Measurements from ENCODE around the gene AOPEP.
A peak's percentile ranks its signal among the peaks of the same experiment; 100 is the strongest.

Gene AOPEP

DNA sequence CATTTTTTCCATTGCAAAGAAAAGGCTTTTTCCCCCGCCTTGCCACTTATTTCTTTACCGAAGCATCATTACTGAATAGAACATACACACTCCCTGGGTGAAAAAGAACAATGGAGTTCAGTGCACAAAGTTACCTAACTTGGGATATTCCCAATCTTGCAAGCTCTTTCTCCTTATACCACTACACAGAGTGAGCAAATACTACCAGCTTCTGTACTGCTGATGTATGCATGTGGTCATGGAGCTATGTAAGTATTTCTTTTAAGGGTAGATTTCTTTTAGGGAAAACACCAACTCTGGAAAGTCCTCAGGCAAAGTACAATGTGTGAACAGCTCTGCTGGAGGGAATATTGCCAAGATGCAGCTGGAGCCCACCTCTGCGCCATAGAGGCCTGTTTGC lies 81.1 kb downstream of the AOPEP start:
- Histone ChIP-seq H3K4me1 (ENCODE audit: insufficient read depth, low read length, severe bottlenecking) (peaks cover 100% of the 10 kb centered on the region), H3K36me3 (ENCODE audit: insufficient read depth, low read length) (no peaks in the 10 kb centered on the region), H4K20me1 (ENCODE audit: insufficient read depth, low read length) (no peaks in the 10 kb centered on the region), H3K27ac (ENCODE audit: low read depth, low read length, poor library complexity, severe bottlenecking) (peak overlapping the region; percentile 99), H3F3A (ENCODE audit: insufficient read depth, low read length) (no peaks in the 10 kb centered on the region), H3K9ac (ENCODE audit: low read length) (peak overlapping the region; percentile 64), H3K9me2 (ENCODE audit: low read depth, low read length) (no peaks in the 10 kb centered on the region), H3K4me3 (ENCODE audit: low read depth, low read length, poor library complexity, severe bottlenecking) (peak overlapping the region; percentile 3), H3K4me2 (ENCODE audit: low read length) (peak overlapping the region; percentile 24; the same call in 1 of the 2 replicates), H3K9me3 (ENCODE audit: low read length) (no peaks in the 10 kb centered on the region), H3K27me3 (ENCODE audit: insufficient read depth, low read length) (no peaks in the 10 kb centered on the region), H2AFZ (ENCODE audit: low read length) (no peak overlapping the region), H3K79me2 (ENCODE audit: insufficient read depth, low read length) (no peaks in the 10 kb centered on the region)
- TF ChIP-seq CTCF (IDR thresholded peaks at IDR 0.05; ENCODE audit: low read length) (no peak), EZH2 (IDR thresholded peaks at IDR 0.05; ENCODE audit: borderline replicate concordance, low read length) (no peak)

- Histone ChIP-seq H3K4me3 (ENCODE audit: low read depth, low read length, poor library complexity, severe bottlenecking) (no peak overlapping the region), H2AFZ (ENCODE audit: low read length) (no peak overlapping the region), H3F3A (ENCODE audit: insufficient read depth, low read length) (no peaks in the 10 kb centered on the region), H3K4me1 (ENCODE audit: insufficient read depth, low read length, severe bottlenecking) (peaks cover 86% of the 10 kb centered on the region), H3K27ac (ENCODE audit: low read depth, low read length, poor library complexity, severe bottlenecking) (peak overlapping the region; percentile 99), H3K9me2 (ENCODE audit: low read depth, low read length) (no peaks in the 10 kb centered on the region), H4K20me1 (ENCODE audit: insufficient read depth, low read length) (no peaks in the 10 kb centered on the region), H3K27me3 (ENCODE audit: insufficient read depth, low read length) (no peaks in the 10 kb centered on the region), H3K4me2 (ENCODE audit: low read length) (peak overlapping the region; percentile 2; the same call in 1 of the 2 replicates), H3K36me3 (ENCODE audit: insufficient read depth, low read length) (peaks cover 1% of the 10 kb centered on the region), H3K79me2 (ENCODE audit: insufficient read depth, low read length) (no peaks in the 10 kb centered on the region), H3K9me3 (ENCODE audit: low read length) (no peaks in the 10 kb centered on the region), H3K9ac (ENCODE audit: low read length) (peak overlapping the region; percentile 30; the same call in 1 of the 2 replicates)
- no peak for TF ChIP-seq CTCF (IDR thresholded peaks at IDR 0.05; ENCODE audit: low read length)
- TF ChIP-seq EZH2 (IDR thresholded peaks at IDR 0.05; ENCODE audit: borderline replicate concordance, low read length), result no peak
Observed at GRCh38 chr9:94808926-94809700, 82.6 kb downstream of the AOPEP start.

DNA sequence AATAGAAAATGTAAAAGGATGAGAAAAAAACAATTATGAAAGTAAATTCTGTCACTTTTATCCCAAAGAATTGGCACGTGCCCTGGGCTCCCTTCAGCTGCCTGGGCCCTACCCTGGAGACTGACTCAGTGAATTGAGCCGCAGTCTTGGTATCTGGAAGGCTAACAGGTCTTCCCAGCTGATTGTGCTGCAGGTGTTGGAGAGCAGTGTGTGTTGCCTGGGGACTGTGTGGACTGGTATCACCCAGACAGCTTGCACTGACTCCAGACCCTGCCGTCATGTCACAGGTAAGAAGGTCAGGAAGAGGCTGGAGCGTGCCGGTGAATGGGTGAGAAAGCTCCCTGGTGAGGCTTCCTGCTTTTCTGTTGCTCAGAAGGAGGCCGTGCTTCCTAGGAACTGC lies 83.3 kb downstream of the AOPEP start:
- Histone ChIP-seq H3K9ac (ENCODE audit: low read length) (peak overlapping the region; percentile 31; the same call in 1 of the 2 replicates), H3F3A (ENCODE audit: insufficient read depth, low read length) (no peaks in the 10 kb centered on the region), H3K9me3 (ENCODE audit: low read length) (0 out of 2 replicates have a peak, but pooled peaks cover 2% of the 10 kb centered on the region), H3K4me1 (ENCODE audit: insufficient read depth, low read length, severe bottlenecking) (peaks cover 79% of the 10 kb centered on the region), H3K4me3 (ENCODE audit: low read depth, low read length, poor library complexity, severe bottlenecking) (no peak overlapping the region), H2AFZ (ENCODE audit: low read length) (no peak overlapping the region), H3K36me3 (ENCODE audit: insufficient read depth, low read length) (peaks cover 8% of the 10 kb centered on the region), H3K27me3 (ENCODE audit: insufficient read depth, low read length) (no peaks in the 10 kb centered on the region), H3K4me2 (ENCODE audit: low read length) (no peak overlapping the region), H3K79me2 (ENCODE audit: insufficient read depth, low read length) (no peaks in the 10 kb centered on the region), H3K9me2 (ENCODE audit: low read depth, low read length) (no peaks in the 10 kb centered on the region), H4K20me1 (ENCODE audit: insufficient read depth, low read length) (no peaks in the 10 kb centered on the region), H3K27ac (ENCODE audit: low read depth, low read length, poor library complexity, severe bottlenecking) (peak overlapping the region; percentile 99)
- TF ChIP-seq EZH2 (IDR thresholded peaks at IDR 0.05; ENCODE audit: borderline replicate concordance, low read length) (no peak), CTCF (IDR thresholded peaks at IDR 0.05; ENCODE audit: low read length) (no peak)

Data from OCI-LY1 (cell line).